ENCODE data around the gene GAL3ST3. TPM values are rescaled to one million over a fixed set of nuclear protein-coding genes. Genes with fewer than 3 reads are reported as not detected.

The GAL3ST3 gene
- polyA plus RNA-seq, 1 experiment: not detected

- ChIA-PET POLR2A (interaction anchor here (0.6 to 0.7 kb wide), 3 partner anchors 10 to 168 kb away, joined by 3 to 5 read pairs (median 4); partner anchors contain the start of gene SNX32), CTCF (interaction anchor here (0.7 to 1.4 kb wide), 6 partner anchors 11 to 158 kb away, joined by 3 to 9 read pairs (median 3); no protein-coding TSS in a partner anchor)
- H3K27me3 ChIP-seq (ENCODE audit: control insufficient read depth, insufficient read depth, low read length): no peaks in the 10 kb centered on the region
- peaks cover 32% of the 10 kb centered on the region for H3K36me3 ChIP-seq (ENCODE audit: control insufficient read depth, insufficient read depth, low read length)
- TF ChIP-seq CTCF (IDR thresholded peaks at IDR 0.05; ENCODE audit: insufficient read depth, low read depth, low read length): no peak
- DNase-seq (ENCODE audit: low read depth): peak; percentile 85
- peak within 1 kb of the TSS; percentile 81 for H3K4me3 ChIP-seq (ENCODE audit: low read depth, low read length)
Measured at GRCh38 chr11:66001942-66002647, 46.9 kb downstream of the GAL3ST3 start, which contains the start of the genes BANF1 and EIF1AD. BANF1 (plus strand) TSS chr11:66002503; CDS start chr11:66003251, 748 bp downstream. EIF1AD (minus strand) TSS chr11:66002157; CDS start chr11:66000389, 1,768 bp downstream.

- ChIA-PET POLR2A (no interaction called here), CTCF (no interaction called here)
- Histone ChIP-seq H3K27me3 (ENCODE audit: control insufficient read depth, insufficient read depth, low read length) (no peaks in the 10 kb centered on the region), H3K36me3 (ENCODE audit: control insufficient read depth, insufficient read depth, low read length) (peaks cover 20% of the 10 kb centered on the region), H3K4me3 (ENCODE audit: low read depth, low read length) (no peak overlapping the region)
- DNase-seq (ENCODE audit: low read depth): no peak
- no peak for TF ChIP-seq CTCF (IDR thresholded peaks at IDR 0.05; ENCODE audit: insufficient read depth, low read depth, low read length)
Measured at GRCh38 chr11:65997286-65997685, 51.7 kb downstream of the GAL3ST3 start.

DNA sequence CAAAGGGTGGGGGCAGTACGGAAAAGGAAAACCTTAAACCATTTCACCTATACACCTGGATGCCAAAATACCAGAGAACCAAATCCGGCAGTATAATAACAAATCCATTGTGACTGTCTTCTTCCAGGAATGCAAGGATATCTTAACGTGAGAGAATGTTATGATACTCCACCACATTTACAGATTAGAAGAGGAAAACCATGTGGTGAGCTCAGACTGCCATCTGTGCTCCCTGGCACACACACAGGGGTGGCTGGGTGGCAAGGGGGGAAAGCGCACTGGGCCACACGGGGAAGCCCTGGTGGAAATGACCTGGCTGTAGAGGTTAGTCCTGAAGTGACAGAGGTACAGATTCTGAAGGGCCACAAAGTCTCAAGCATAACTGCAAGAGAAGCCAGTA, 56.9 kb downstream of the GAL3ST3 start:
- POLR2A ChIA-PET: interaction anchor here (0.6 kb wide), 2 partner anchors 10 to 102 kb away, joined by 5 to 6 read pairs; partner anchors contain the start of genes BANF1, CCDC85B and EIF1AD
- DNase-seq (ENCODE audit: low read depth): no peak
- CTCF ChIA-PET: interaction anchor here (1.2 to 6.0 kb wide), 6 partner anchors 20 to 287 kb away, joined by 4 to 130 read pairs (median 8); partner anchors contain the start of genes CCDC85B, CST6, FIBP and KAT5
- Histone ChIP-seq H3K36me3 (ENCODE audit: control insufficient read depth, insufficient read depth, low read length) (0 out of 2 replicates have a peak, but pooled peaks cover 1% of the 10 kb centered on the region), H3K27me3 (ENCODE audit: control insufficient read depth, insufficient read depth, low read length) (no peaks in the 10 kb centered on the region), H3K4me3 (ENCODE audit: low read depth, low read length) (no peak overlapping the region)
- no peak for TF ChIP-seq CTCF (IDR thresholded peaks at IDR 0.05; ENCODE audit: insufficient read depth, low read depth, low read length)

Other genes starting within 250 kb of the GAL3ST3 start
- gene SNX32, start 215.2 kb downstream of the GAL3ST3 start, polyA plus RNA-seq (2011; rRNA removed): 0.13 and 0.22 TPM in 2 replicates
- gene CFL1, start 191.0 kb downstream of the GAL3ST3 start, polyA plus RNA-seq (2011; rRNA removed): 1,912 and 2,736 TPM in 2 replicates
- 31.1 and 63.8 TPM in 2 replicates for gene MUS81, start 188.7 kb downstream of the GAL3ST3 start, polyA plus RNA-seq (2011; rRNA removed)
- 258 and 497 TPM in 2 replicates for gene EFEMP2, start 176.4 kb downstream of the GAL3ST3 start, polyA plus RNA-seq (2011; rRNA removed)
- 0.15 and 0.21 TPM in 2 replicates for gene CTSW, start 169.3 kb downstream of the GAL3ST3 start, polyA plus RNA-seq (2011; rRNA removed)
- 136 and 199 TPM in 2 replicates for gene FIBP, start 160.7 kb downstream of the GAL3ST3 start, polyA plus RNA-seq (2011; rRNA removed)
- 23.7 and 33.4 TPM in 2 replicates for gene CCDC85B, start 158.5 kb downstream of the GAL3ST3 start, polyA plus RNA-seq (2011; rRNA removed)
- 8.2 and 10.3 TPM in 2 replicates for gene FOSL1, start 148.8 kb downstream of the GAL3ST3 start, polyA plus RNA-seq (2011; rRNA removed)
- 49.8 and 81.9 TPM in 2 replicates for gene C11orf68, start 130.1 kb downstream of the GAL3ST3 start, polyA plus RNA-seq (2011; rRNA removed)
- gene DRAP1, start 129.7 kb downstream of the GAL3ST3 start, polyA plus RNA-seq (2011; rRNA removed): 137 and 141 TPM in 2 replicates
- gene TSGA10IP, start 103.7 kb downstream of the GAL3ST3 start, polyA plus RNA-seq (2011; rRNA removed): not detected in 2 replicates
- gene SART1, start 87.4 kb downstream of the GAL3ST3 start, polyA plus RNA-seq (2011; rRNA removed): 12.0 and 13.2 TPM in 2 replicates
- 24.0 and 27.7 TPM in 2 replicates for gene EIF1AD, start 47.0 kb downstream of the GAL3ST3 start, polyA plus RNA-seq (2011; rRNA removed)
- gene BANF1, start 46.7 kb downstream of the GAL3ST3 start, polyA plus RNA-seq (2011; rRNA removed): 210 and 223 TPM in 2 replicates
- gene CST6, start 37.2 kb downstream of the GAL3ST3 start, polyA plus RNA-seq (2011; rRNA removed): 4.8 and 5.9 TPM in 2 replicates
- gene CATSPER1, start 22.7 kb downstream of the GAL3ST3 start, polyA plus RNA-seq (2011; rRNA removed): 0.56 and 0.69 TPM in 2 replicates
- 70.3 and 82.7 TPM in 2 replicates for gene SF3B2, start 3.2 kb upstream of the GAL3ST3 start, polyA plus RNA-seq (2011; rRNA removed)
- gene PACS1, start 21.1 kb upstream of the GAL3ST3 start, polyA plus RNA-seq (2011; rRNA removed): 34.3 and 35.8 TPM in 2 replicates
- gene KLC2, start 208.5 kb upstream of the GAL3ST3 start, polyA plus RNA-seq (2011; rRNA removed): 9.8 and 16.3 TPM in 2 replicates
- gene RAB1B, start 219.5 kb upstream of the GAL3ST3 start, polyA plus RNA-seq (2011; rRNA removed): 170 and 251 TPM in 2 replicates
- 0.75 and 1.2 TPM in 2 replicates for gene CNIH2, start 229.0 kb upstream of the GAL3ST3 start, polyA plus RNA-seq (2011; rRNA removed)
- gene YIF1A, start 240.0 kb upstream of the GAL3ST3 start, polyA plus RNA-seq (2011; rRNA removed): 151 and 228 TPM in 2 replicates
- 0.15 TPM in 1 of 2 replicates, not detected in the other for gene TMEM151A, start 242.7 kb upstream of the GAL3ST3 start, polyA plus RNA-seq (2011; rRNA removed)

All from BJ (cell line).